GM23338 (cell line): ENCODE data around the gene SLC51B. TPM values are rescaled to one million over a fixed set of nuclear protein-coding genes. Genes with fewer than 3 reads are reported as not detected.

ENCODE experiments used
- ATAC-seq: fragments of 200-7000 bp; cut with Tn5 transposase; 3 replicates; pipeline ENCODE4 v1.9.1; 2020
- DNase-seq: peaks from one replicate; pipeline ENCODE4 v3.0.0-alpha.2; 2015; ENCODE audit warnings: low spot score
- H2AFZ ChIP-seq: fragments of 200-600 bp; sonication (generic); 2 replicates; pipeline ENCODE4 v1.8.0; 2016; ENCODE audit warnings: antibody characterized with exemption, mild to moderate bottlenecking, moderate library complexity
- H3F3A ChIP-seq: fragments of 200-600 bp; sonication (generic); replicated peaks from 2 replicates; pipeline ENCODE4 v1.8.0; 2017; ENCODE audit warnings: antibody characterized with exemption, mixed run types, low read depth
- H3K27ac ChIP-seq: fragments of 200-600 bp; sonication (generic); 2 replicates; pipeline ENCODE4 v1.6.1; 2016; ENCODE audit warnings: low read depth
- H3K27me3 ChIP-seq: fragments of 200-600 bp; sonication (generic); 2 replicates; pipeline ENCODE4 v1.8.0; 2016; ENCODE audit warnings: mild to moderate bottlenecking, mixed run types, moderate library complexity; ENCODE audit not compliant: insufficient read depth
- H3K36me3 ChIP-seq: fragments of 200-600 bp; sonication (generic); 2 replicates; pipeline ENCODE4 v1.8.0; 2016; ENCODE audit warnings: mild to moderate bottlenecking; ENCODE audit not compliant: insufficient read depth
- H3K4me1 ChIP-seq: fragments of 200-600 bp; sonication (generic); 2 replicates; pipeline ENCODE4 v1.8.0; 2016; ENCODE audit warnings: mild to moderate bottlenecking, moderate library complexity; ENCODE audit not compliant: insufficient read depth
- H3K4me2 ChIP-seq: fragments of 200-600 bp; sonication (generic); 2 replicates; pipeline ENCODE4 v1.7.1; 2017; ENCODE audit warnings: mixed run types
- H3K4me3 ChIP-seq: fragments of 200-600 bp; sonication (generic); 2 replicates; pipeline ENCODE4 v1.6.1; 2016; ENCODE audit warnings: mixed run types
- H3K79me2 ChIP-seq: fragments of 200-600 bp; sonication (generic); replicated peaks from 2 replicates; pipeline ENCODE4 v1.8.0; 2017; ENCODE audit warnings: mild to moderate bottlenecking; ENCODE audit not compliant: insufficient read depth
- H3K9me2 ChIP-seq: fragments of 200-600 bp; sonication (generic); 2 replicates; pipeline ENCODE4 v1.8.0; 2017; ENCODE audit not compliant: insufficient read depth
- H4K20me1 ChIP-seq: fragments of 200-600 bp; sonication (generic); replicated peaks from 2 replicates; pipeline ENCODE4 v1.8.0; 2017; ENCODE audit warnings: mild to moderate bottlenecking; ENCODE audit not compliant: insufficient read depth
- H3K27ac Mint-ChIP-seq: 2 replicates; pipeline ENCODE4 v1.8.0; 2020; ENCODE audit warnings: inconsistent platforms, mild to moderate bottlenecking, moderate library complexity, mixed read lengths
- H3K27me3 Mint-ChIP-seq: 3 replicates; pipeline ENCODE4 v1.8.0; 2022; ENCODE audit warnings: low read depth, mild to moderate bottlenecking, moderate library complexity, mixed read lengths, inconsistent platforms; ENCODE audit not compliant: insufficient read depth, poor library complexity
- H3K36me3 Mint-ChIP-seq: 3 replicates; pipeline ENCODE4 v1.8.0; 2021; ENCODE audit warnings: low read depth, mild to moderate bottlenecking, inconsistent platforms, moderate library complexity, mixed read lengths
- H3K4me1 Mint-ChIP-seq: 3 replicates; pipeline ENCODE4 v1.8.0; 2020; ENCODE audit warnings: mild to moderate bottlenecking, inconsistent platforms, mixed read lengths
- H3K4me3 Mint-ChIP-seq: 3 replicates; pipeline ENCODE4 v1.8.0; 2021; ENCODE audit warnings: moderate library complexity, mild to moderate bottlenecking, inconsistent platforms, mixed read lengths
- H3K9me3 Mint-ChIP-seq: 3 replicates; pipeline ENCODE4 v1.8.0; 2020; ENCODE audit warnings: moderate library complexity, mild to moderate bottlenecking, inconsistent platforms, mixed read lengths
- EZH2 ChIP-seq: fragments of 200-600 bp; sonication (generic); IDR thresholded peaks from one replicate; pipeline ENCODE4 v1.8.0; 2017; ENCODE audit warnings: antibody characterized with exemption, mild to moderate bottlenecking, low read depth; ENCODE audit not compliant: unreplicated experiment
- JUNB ChIP-seq: IDR thresholded peaks from one replicate; pipeline ENCODE4 v1.6.1; 2016; ENCODE audit warnings: antibody characterized with exemption; ENCODE audit not compliant: unreplicated experiment
- NANOG ChIP-seq: IDR thresholded peaks from 2 replicates; pipeline ENCODE4 v1.6.1; 2016; ENCODE audit warnings: antibody characterized with exemption, borderline replicate concordance
- ZNF331 ChIP-seq: fragments of 250-450 bp; sonication (Bioruptor Pico); IDR thresholded peaks from 2 replicates; pipeline ENCODE4 v1.5.0; 2020; ENCODE audit warnings: low read depth, mild to moderate bottlenecking, moderate library complexity
- polyA plus RNA-seq: library from polyadenylated mRNA; unstranded; fragments of >200 nt; fragmentation: Nextera tagmentation; extraction: Ambion mirVana; gene quantifications from 2 replicates; pipeline ENCODE4 v1.2.1, GENCODE V29; 2016
- total RNA-seq: library from RNA; depleted of rRNA; stranded (reverse); fragments of >200 nt; shearing (Covaris generic); gene quantifications from 2 replicates; pipeline ENCODE4 v1.2.3, GENCODE V29; 2014
- TF ChIP-seq, protein P1 (sequence below), 2 experiments: fragments of 200-600 bp in 1 of 2; sonication (generic) in 1 of 2; conservative IDR thresholded peaks; 2 replicates each; pipeline versions ENCODE4 v1.5.1 to v1.6.1; 2016 to 2017; ENCODE audit warnings: antibody characterized with exemption in 2 of 2, low read depth in 2 of 2, mild to moderate bottlenecking in 2 of 2, moderate library complexity in 1 of 2
- TF ChIP-seq, protein P2 (sequence below): IDR thresholded peaks from 2 replicates; pipeline ENCODE4 v1.6.1; 2016; ENCODE audit warnings: antibody characterized with exemption
- TF ChIP-seq, protein P3 (sequence below): fragments of 250-450 bp; sonication (Bioruptor Pico); IDR thresholded peaks from 2 replicates; pipeline ENCODE4 v1.5.0; 2020; ENCODE audit warnings: mild to moderate bottlenecking, moderate library complexity

Gene SLC51B
- total and polyA plus RNA-seq, 2 experiments from 2014 or later: not detected

DNA sequence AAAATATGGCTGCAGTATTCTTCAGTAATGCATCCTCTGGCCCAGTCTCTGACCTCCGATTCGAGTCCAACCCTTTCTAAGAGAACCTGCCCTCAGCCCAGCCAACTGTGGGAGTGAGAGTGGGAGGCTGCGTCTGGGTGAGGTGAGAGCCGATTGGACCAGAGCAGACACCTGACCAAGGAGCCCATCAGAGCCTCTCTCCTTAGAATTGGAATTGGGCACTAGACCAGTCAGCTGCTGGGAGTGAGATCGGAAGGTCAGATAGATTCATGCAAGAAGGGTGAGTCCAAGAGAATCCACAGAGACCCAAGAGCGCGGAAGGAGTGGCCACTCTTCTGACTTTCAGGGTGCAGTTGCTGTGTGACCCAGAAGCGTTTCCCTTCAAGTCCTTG, 12.4 kb downstream of the SLC51B start:
- H4K20me1 ChIP-seq: no peaks in the 10 kb centered on the region
- no peaks in the 10 kb centered on the region for H3K4me1 ChIP-seq
- no peaks in the 10 kb centered on the region; the same call in 2 of the 3 replicates for H3K4me1 Mint-ChIP-seq
- no peaks in the 10 kb centered on the region for H3K36me3 ChIP-seq
- no peak for DNase-seq
- H3K36me3 Mint-ChIP-seq: peaks cover 2% of the 10 kb centered on the region; the same call in 1 of the 3 replicates
- no peak overlapping the region for H3K27ac ChIP-seq
- no peak overlapping the region for H3K4me3 ChIP-seq
- no peak overlapping the region; the same call in 2 of the 3 replicates for H3K4me3 Mint-ChIP-seq
- H2AFZ ChIP-seq: no peak overlapping the region
- no peaks in the 10 kb centered on the region for H3F3A ChIP-seq
- H3K79me2 ChIP-seq: no peaks in the 10 kb centered on the region
- no peaks in the 10 kb centered on the region for H3K9me3 Mint-ChIP-seq
- TF ChIP-seq, protein P1, sequence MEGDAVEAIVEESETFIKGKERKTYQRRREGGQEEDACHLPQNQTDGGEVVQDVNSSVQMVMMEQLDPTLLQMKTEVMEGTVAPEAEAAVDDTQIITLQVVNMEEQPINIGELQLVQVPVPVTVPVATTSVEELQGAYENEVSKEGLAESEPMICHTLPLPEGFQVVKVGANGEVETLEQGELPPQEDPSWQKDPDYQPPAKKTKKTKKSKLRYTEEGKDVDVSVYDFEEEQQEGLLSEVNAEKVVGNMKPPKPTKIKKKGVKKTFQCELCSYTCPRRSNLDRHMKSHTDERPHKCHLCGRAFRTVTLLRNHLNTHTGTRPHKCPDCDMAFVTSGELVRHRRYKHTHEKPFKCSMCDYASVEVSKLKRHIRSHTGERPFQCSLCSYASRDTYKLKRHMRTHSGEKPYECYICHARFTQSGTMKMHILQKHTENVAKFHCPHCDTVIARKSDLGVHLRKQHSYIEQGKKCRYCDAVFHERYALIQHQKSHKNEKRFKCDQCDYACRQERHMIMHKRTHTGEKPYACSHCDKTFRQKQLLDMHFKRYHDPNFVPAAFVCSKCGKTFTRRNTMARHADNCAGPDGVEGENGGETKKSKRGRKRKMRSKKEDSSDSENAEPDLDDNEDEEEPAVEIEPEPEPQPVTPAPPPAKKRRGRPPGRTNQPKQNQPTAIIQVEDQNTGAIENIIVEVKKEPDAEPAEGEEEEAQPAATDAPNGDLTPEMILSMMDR (conservative IDR thresholded peaks at IDR 0.05; ENCODE audit: low read depth in 2 of 2): no peak
- no peak for TF ChIP-seq ZNF331 (CRISPR knock-in tag)
- TF ChIP-seq, protein P2, sequence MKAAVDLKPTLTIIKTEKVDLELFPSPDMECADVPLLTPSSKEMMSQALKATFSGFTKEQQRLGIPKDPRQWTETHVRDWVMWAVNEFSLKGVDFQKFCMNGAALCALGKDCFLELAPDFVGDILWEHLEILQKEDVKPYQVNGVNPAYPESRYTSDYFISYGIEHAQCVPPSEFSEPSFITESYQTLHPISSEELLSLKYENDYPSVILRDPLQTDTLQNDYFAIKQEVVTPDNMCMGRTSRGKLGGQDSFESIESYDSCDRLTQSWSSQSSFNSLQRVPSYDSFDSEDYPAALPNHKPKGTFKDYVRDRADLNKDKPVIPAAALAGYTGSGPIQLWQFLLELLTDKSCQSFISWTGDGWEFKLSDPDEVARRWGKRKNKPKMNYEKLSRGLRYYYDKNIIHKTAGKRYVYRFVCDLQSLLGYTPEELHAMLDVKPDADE: no peak
- H3K27ac Mint-ChIP-seq: no peak overlapping the region
- no peak for ATAC-seq
- H3K9me2 ChIP-seq: no peaks in the 10 kb centered on the region
- no peaks in the 10 kb centered on the region for H3K27me3 ChIP-seq
- H3K4me2 ChIP-seq: no peak overlapping the region
- peaks cover 4% of the 10 kb centered on the region for H3K27me3 Mint-ChIP-seq

DNA sequence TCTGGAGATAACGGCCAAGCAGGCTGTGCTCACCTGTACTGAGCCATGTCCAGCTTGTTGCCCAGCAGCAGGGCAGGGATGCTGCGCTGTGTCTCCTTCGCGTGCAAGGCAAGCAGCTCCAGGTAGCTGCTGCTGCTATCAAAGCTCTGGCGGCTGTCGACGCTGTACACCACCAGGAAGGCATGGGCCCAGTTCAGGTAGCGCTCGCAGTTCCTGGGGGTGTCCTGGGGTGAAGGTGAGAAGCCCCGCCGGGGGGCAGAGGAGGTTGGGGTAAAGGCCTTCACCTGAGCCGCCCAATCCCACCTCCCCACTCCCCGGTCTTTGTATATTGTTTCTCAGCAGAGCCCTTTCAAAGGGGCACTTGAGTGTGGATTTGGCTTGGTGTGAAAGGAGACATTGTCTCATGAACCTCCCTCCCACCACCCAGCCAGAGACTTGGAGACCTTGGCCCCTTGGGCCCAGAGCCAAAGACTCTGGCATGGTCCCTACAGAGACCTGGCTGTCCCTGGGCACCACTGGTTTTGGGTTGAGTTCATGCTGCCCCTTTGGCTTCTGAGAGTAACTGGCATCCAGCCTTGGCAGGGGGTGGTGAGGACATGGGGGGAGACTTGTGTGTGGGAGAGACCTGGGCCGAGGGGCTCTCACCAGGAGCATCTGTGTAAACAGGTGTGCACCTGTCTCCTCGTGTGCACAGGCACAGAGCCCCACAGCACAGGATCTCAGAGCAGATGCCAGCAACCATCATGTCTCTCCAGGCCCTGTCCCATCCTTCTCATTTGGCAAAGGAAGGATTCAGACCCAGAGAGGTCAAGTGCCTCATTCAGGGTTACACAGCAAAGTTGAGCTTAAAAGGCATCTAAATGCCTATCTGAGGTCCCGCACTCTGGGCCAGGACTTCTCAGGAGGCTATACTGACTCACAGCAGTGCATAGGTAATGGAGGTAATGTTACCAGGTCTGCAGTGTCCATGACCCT, 13.5 kb downstream of the SLC51B start:
- no peak overlapping the region for H2AFZ ChIP-seq
- H3F3A ChIP-seq: no peaks in the 10 kb centered on the region
- Mint-ChIP-seq H3K4me1 (no peaks in the 10 kb centered on the region; the same call in 2 of the 3 replicates), H3K4me3 (no peak overlapping the region), H3K9me3 (no peaks in the 10 kb centered on the region), H3K36me3 (peaks cover 2% of the 10 kb centered on the region; the same call in 1 of the 3 replicates), H3K27ac (no peak overlapping the region; the same call in 1 of the 2 replicates), H3K27me3 (peaks cover 4% of the 10 kb centered on the region)
- ATAC-seq: no peak
- no peak overlapping the region for H3K27ac ChIP-seq
- no peaks in the 10 kb centered on the region for H4K20me1 ChIP-seq
- no peaks in the 10 kb centered on the region for H3K4me1 ChIP-seq
- no peaks in the 10 kb centered on the region for H3K27me3 ChIP-seq
- no peaks in the 10 kb centered on the region for H3K79me2 ChIP-seq
- H3K4me3 ChIP-seq: no peak overlapping the region
- no peak for DNase-seq
- TF ChIP-seq, protein P2: no peak
- TF ChIP-seq, protein P3, sequence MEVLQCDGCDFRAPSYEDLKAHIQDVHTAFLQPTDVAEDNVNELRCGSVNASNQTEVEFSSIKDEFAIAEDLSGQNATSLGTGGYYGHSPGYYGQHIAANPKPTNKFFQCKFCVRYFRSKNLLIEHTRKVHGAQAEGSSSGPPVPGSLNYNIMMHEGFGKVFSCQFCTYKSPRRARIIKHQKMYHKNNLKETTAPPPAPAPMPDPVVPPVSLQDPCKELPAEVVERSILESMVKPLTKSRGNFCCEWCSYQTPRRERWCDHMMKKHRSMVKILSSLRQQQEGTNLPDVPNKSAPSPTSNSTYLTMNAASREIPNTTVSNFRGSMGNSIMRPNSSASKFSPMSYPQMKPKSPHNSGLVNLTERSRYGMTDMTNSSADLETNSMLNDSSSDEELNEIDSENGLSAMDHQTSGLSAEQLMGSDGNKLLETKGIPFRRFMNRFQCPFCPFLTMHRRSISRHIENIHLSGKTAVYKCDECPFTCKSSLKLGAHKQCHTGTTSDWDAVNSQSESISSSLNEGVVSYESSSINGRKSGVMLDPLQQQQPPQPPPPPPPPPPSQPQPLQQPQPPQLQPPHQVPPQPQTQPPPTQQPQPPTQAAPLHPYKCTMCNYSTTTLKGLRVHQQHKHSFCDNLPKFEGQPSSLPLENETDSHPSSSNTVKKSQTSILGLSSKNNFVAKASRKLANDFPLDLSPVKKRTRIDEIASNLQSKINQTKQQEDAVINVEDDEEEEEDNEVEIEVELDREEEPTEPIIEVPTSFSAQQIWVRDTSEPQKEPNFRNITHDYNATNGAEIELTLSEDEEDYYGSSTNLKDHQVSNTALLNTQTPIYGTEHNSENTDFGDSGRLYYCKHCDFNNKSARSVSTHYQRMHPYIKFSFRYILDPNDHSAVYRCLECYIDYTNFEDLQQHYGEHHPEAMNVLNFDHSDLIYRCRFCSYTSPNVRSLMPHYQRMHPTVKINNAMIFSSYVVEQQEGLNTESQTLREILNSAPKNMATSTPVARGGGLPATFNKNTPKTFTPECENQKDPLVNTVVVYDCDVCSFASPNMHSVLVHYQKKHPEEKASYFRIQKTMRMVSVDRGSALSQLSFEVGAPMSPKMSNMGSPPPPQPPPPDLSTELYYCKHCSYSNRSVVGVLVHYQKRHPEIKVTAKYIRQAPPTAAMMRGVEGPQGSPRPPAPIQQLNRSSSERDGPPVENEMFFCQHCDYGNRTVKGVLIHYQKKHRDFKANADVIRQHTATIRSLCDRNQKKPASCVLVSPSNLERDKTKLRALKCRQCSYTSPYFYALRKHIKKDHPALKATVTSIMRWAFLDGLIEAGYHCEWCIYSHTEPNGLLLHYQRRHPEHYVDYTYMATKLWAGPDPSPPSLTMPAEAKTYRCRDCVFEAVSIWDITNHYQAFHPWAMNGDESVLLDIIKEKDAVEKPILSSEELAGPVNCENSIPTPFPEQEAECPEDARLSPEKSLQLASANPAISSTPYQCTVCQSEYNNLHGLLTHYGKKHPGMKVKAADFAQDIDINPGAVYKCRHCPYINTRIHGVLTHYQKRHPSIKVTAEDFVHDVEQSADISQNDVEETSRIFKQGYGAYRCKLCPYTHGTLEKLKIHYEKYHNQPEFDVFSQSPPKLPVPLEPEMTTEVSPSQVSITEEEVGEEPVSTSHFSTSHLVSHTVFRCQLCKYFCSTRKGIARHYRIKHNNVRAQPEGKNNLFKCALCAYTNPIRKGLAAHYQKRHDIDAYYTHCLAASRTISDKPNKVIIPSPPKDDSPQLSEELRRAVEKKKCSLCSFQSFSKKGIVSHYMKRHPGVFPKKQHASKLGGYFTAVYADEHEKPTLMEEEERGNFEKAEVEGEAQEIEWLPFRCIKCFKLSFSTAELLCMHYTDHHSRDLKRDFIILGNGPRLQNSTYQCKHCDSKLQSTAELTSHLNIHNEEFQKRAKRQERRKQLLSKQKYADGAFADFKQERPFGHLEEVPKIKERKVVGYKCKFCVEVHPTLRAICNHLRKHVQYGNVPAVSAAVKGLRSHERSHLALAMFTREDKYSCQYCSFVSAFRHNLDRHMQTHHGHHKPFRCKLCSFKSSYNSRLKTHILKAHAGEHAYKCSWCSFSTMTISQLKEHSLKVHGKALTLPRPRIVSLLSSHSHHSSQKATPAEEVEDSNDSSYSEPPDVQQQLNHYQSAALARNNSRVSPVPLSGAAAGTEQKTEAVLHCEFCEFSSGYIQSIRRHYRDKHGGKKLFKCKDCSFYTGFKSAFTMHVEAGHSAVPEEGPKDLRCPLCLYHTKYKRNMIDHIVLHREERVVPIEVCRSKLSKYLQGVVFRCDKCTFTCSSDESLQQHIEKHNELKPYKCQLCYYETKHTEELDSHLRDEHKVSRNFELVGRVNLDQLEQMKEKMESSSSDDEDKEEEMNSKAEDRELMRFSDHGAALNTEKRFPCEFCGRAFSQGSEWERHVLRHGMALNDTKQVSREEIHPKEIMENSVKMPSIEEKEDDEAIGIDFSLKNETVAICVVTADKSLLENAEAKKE (CRISPR knock-in tag): no peak
- TF ChIP-seq NANOG (no peak), EZH2 (no peak), JUNB (no peak)
- H3K36me3 ChIP-seq: no peaks in the 10 kb centered on the region
- no peak overlapping the region for H3K4me2 ChIP-seq
- no peaks in the 10 kb centered on the region for H3K9me2 ChIP-seq
